Breast epithelium (tissue), 3 donors: ENCODE measurements around the gene U2AF2.

Experiments used
- POLR2A ChIP-seq: fragments of 450-650 bp; IDR thresholded peaks from one replicate; pipeline ENCODE4 v1.6.1; 2016; ENCODE audit warnings: antibody characterized with exemption, mild to moderate bottlenecking, moderate library complexity
- TF ChIP-seq, protein P1 (sequence below), 3 donors: fragments of 450-650 bp; IDR thresholded peaks; one replicate each; pipeline ENCODE4 v1.5.1; 2016 to 2017; ENCODE audit warnings: antibody characterized with exemption in 3 of 3, mild to moderate bottlenecking in 3 of 3, moderate library complexity in 3 of 3

DNA sequence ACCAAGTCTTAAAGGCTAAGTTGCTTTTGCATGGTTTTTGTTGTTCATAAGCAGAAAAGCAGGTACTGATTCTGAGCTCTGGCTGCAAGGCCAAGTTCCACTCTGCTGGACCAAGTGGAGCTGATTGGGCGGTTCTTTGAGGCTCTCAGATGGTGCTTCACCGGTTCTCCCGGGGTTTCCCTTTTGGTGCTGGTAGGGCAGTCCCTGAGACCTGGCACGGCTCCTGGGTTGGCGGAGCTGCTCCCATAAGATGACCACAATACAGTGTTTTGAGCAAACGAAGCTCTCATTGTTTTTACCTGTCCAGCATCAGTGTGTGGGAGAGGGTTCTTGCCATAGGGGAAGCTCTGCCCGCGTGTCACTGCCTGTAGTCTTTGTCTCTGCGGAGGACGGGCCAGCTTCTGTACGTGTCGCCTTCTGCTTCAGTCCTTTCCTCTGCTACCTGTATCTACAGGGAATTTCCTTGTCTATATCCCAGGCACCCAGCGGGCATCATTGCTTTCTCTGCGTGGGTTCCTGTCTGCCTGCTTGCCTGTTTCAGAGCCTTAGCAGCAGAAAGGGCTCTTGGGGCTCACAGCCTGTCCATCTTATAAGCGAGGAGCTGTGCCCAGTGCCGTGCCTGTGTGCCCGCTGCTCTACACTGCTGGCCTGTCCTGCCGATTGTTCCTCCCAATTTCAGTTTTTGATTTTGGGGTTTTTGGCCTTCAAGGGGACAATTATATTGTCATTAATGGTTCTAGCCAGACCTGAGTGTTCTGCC, 2.3 kb downstream of the U2AF2 start:
- TF ChIP-seq, protein P1, sequence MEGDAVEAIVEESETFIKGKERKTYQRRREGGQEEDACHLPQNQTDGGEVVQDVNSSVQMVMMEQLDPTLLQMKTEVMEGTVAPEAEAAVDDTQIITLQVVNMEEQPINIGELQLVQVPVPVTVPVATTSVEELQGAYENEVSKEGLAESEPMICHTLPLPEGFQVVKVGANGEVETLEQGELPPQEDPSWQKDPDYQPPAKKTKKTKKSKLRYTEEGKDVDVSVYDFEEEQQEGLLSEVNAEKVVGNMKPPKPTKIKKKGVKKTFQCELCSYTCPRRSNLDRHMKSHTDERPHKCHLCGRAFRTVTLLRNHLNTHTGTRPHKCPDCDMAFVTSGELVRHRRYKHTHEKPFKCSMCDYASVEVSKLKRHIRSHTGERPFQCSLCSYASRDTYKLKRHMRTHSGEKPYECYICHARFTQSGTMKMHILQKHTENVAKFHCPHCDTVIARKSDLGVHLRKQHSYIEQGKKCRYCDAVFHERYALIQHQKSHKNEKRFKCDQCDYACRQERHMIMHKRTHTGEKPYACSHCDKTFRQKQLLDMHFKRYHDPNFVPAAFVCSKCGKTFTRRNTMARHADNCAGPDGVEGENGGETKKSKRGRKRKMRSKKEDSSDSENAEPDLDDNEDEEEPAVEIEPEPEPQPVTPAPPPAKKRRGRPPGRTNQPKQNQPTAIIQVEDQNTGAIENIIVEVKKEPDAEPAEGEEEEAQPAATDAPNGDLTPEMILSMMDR (IDR thresholded peaks at IDR 0.05): no peak
- no peak for TF ChIP-seq POLR2A
